SK-N-SH treated with all-trans-retinoic acid at 6 μM for 48 hours (cell line): ENCODE measurements around the gene L1CAM.

Experiments
- ATAC-seq: fragments of 200-7000 bp; cut with Tn5 transposase; 3 replicates; pipeline ENCODE4 v1.9.1; 2020; ENCODE audit warnings: mild to moderate bottlenecking, moderate library complexity
- ARNTL ChIP-seq: fragments of 450-650 bp; formaldehyde crosslinking; IDR thresholded peaks from 2 replicates; pipeline ENCODE4 v1.5.0; 2020; ENCODE audit warnings: low read depth, mild to moderate bottlenecking, moderate library complexity, borderline replicate concordance
- BACH2 ChIP-seq: fragments of 250-450 bp; sonication (Bioruptor Pico); IDR thresholded peaks from 2 replicates; pipeline ENCODE4 v1.9.0; 2021; ENCODE audit warnings: mild to moderate bottlenecking, borderline replicate concordance
- CSDC2 ChIP-seq: fragments of 250-450 bp; sonication (Bioruptor Pico); IDR thresholded peaks from 2 replicates; pipeline ENCODE4 v1.5.0; 2020; ENCODE audit warnings: mild to moderate bottlenecking, moderate library complexity
- ESRRG ChIP-seq: fragments of 250-450 bp; sonication (Bioruptor Pico); IDR thresholded peaks from 2 replicates; pipeline ENCODE4 v1.6.1; 2021; ENCODE audit warnings: mild to moderate bottlenecking
- GLIS3 ChIP-seq: fragments of 250-450 bp; sonication (Bioruptor Pico); IDR thresholded peaks from 2 replicates; pipeline ENCODE4 v1.5.0; 2020; ENCODE audit warnings: mild to moderate bottlenecking, moderate library complexity
- ISL1 ChIP-seq: fragments of 250-450 bp; sonication (Bioruptor Pico); IDR thresholded peaks from 2 replicates; pipeline ENCODE4 v2.1.2; 2022; ENCODE audit warnings: mild to moderate bottlenecking, moderate library complexity
- OSR1 ChIP-seq: fragments of 250-450 bp; sonication (Bioruptor Pico); IDR thresholded peaks from 2 replicates; pipeline ENCODE4 v1.8.0; 2022; ENCODE audit warnings: moderate library complexity, mild to moderate bottlenecking, inconsistent platforms
- PATZ1 ChIP-seq: fragments of 250-450 bp; sonication (Bioruptor Pico); IDR thresholded peaks from 2 replicates; pipeline ENCODE4 v1.8.0; 2020; ENCODE audit warnings: mild to moderate bottlenecking, moderate library complexity, borderline replicate concordance
- PPARA ChIP-seq: fragments of 250-450 bp; sonication (Bioruptor Pico); IDR thresholded peaks from 2 replicates; pipeline ENCODE4 v1.5.0; 2020; ENCODE audit warnings: mild to moderate bottlenecking, borderline replicate concordance
- RARB ChIP-seq: fragments of 250-450 bp; sonication (Bioruptor Pico); IDR thresholded peaks from 2 replicates; pipeline ENCODE4 v1.8.0; 2021; ENCODE audit warnings: mild to moderate bottlenecking, moderate library complexity
- SNAI2 ChIP-seq: fragments of 250-450 bp; sonication (Bioruptor Pico); IDR thresholded peaks from 2 replicates; pipeline ENCODE4 v1.5.0; 2020; ENCODE audit warnings: mild to moderate bottlenecking, moderate library complexity
- TCF4 ChIP-seq: fragments of 250-450 bp; sonication (Bioruptor Pico); IDR thresholded peaks from 2 replicates; pipeline ENCODE4 v1.8.0; 2021; ENCODE audit warnings: mild to moderate bottlenecking, moderate library complexity, borderline replicate concordance
- ZC3H10 ChIP-seq: fragments of 250-450 bp; sonication (Bioruptor Pico); IDR thresholded peaks from 2 replicates; pipeline ENCODE4 v1.5.1; 2021; ENCODE audit warnings: mild to moderate bottlenecking, moderate library complexity
- ZFP3 ChIP-seq: fragments of 250-450 bp; sonication (Bioruptor Pico); IDR thresholded peaks from 2 replicates; pipeline ENCODE4 v1.5.0; 2020; ENCODE audit warnings: mild to moderate bottlenecking, moderate library complexity
- ZNF565 ChIP-seq: fragments of 450-650 bp; formaldehyde crosslinking; conservative IDR thresholded peaks from 2 replicates; pipeline ENCODE4 v1.5.0; 2020; ENCODE audit warnings: low read depth, mild to moderate bottlenecking, moderate library complexity
- ZNF70 ChIP-seq: fragments of 450-650 bp; formaldehyde crosslinking; IDR thresholded peaks from 2 replicates; pipeline ENCODE4 v1.5.0; 2020; ENCODE audit warnings: mild to moderate bottlenecking, moderate library complexity
- ZNF8 ChIP-seq: fragments of 450-650 bp; formaldehyde crosslinking; IDR thresholded peaks from 2 replicates; pipeline ENCODE4 v1.5.0; 2020; ENCODE audit warnings: mild to moderate bottlenecking, moderate library complexity
- TF ChIP-seq, protein P1 (sequence below): fragments of 250-450 bp; sonication (Bioruptor Pico); IDR thresholded peaks from 2 replicates; pipeline ENCODE4 v1.5.1; 2021; ENCODE audit warnings: mild to moderate bottlenecking, moderate library complexity
- TF ChIP-seq, protein P2 (sequence below): fragments of 250-450 bp; sonication (Bioruptor Pico); IDR thresholded peaks from 2 replicates; pipeline ENCODE4 v1.5.1; 2020; ENCODE audit warnings: low read depth, mild to moderate bottlenecking, moderate library complexity
- TF ChIP-seq, protein P3 (sequence below): fragments of 250-450 bp; sonication (Bioruptor Pico); IDR thresholded peaks from 2 replicates; pipeline ENCODE4 v1.8.0; 2021; ENCODE audit warnings: low read depth, mild to moderate bottlenecking, moderate library complexity, borderline replicate concordance

L1CAM gene

GRCh38 chrX:153882557-153882956 is 3.4 kb downstream of the L1CAM start:
- TF ChIP-seq BACH2, result no peak
- TF ChIP-seq GLIS3 (CRISPR knock-in tag), result no peak
- TF ChIP-seq, protein P1, sequence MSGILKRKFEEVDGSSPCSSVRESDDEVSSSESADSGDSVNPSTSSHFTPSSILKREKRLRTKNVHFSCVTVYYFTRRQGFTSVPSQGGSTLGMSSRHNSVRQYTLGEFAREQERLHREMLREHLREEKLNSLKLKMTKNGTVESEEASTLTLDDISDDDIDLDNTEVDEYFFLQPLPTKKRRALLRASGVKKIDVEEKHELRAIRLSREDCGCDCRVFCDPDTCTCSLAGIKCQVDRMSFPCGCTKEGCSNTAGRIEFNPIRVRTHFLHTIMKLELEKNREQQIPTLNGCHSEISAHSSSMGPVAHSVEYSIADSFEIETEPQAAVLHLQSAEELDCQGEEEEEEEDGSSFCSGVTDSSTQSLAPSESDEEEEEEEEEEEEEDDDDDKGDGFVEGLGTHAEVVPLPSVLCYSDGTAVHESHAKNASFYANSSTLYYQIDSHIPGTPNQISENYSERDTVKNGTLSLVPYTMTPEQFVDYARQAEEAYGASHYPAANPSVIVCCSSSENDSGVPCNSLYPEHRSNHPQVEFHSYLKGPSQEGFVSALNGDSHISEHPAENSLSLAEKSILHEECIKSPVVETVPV (CRISPR knock-in tag), result no peak
- no peak for TF ChIP-seq OSR1 (CRISPR knock-in tag)
- ATAC-seq, result no peak

DNA sequence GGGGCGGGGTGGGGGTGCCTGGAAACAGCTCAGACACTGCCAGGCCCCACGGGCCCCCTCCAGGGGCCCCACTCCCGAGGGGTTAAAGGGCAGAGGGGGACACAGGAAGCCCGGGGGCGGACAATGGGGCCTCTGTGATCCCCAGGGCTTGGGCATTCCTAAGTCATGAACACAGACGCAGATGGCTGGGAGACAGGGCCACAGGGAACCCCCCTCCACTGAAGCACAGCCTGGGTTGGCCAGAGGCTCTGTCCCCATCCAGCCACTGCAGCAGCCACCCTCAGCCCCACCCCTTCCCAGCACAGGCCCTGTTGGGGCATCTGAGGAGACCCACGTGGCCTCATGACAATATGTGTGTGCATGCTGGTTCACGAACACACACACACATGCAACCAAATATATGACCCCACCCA is 3.9 kb downstream of the L1CAM start:
- TF ChIP-seq BACH2 (no peak), ARNTL (CRISPR knock-in tag) (no peak), CSDC2 (CRISPR knock-in tag) (no peak), PATZ1 (no peak), ZNF70 (CRISPR knock-in tag) (no peak), ESRRG (CRISPR knock-in tag) (no peak), GLIS3 (CRISPR knock-in tag) (no peak), ZFP3 (CRISPR knock-in tag) (no peak), ISL1 (CRISPR knock-in tag) (no peak), ZNF565 (CRISPR knock-in tag) (no peak), SNAI2 (CRISPR knock-in tag) (no peak), OSR1 (CRISPR knock-in tag) (no peak), TCF4 (CRISPR knock-in tag) (no peak), ZNF8 (CRISPR knock-in tag) (no peak), RARB (CRISPR knock-in tag) (no peak)
- TF ChIP-seq, protein P1 (CRISPR knock-in tag), result no peak
- TF ChIP-seq, protein P2, sequence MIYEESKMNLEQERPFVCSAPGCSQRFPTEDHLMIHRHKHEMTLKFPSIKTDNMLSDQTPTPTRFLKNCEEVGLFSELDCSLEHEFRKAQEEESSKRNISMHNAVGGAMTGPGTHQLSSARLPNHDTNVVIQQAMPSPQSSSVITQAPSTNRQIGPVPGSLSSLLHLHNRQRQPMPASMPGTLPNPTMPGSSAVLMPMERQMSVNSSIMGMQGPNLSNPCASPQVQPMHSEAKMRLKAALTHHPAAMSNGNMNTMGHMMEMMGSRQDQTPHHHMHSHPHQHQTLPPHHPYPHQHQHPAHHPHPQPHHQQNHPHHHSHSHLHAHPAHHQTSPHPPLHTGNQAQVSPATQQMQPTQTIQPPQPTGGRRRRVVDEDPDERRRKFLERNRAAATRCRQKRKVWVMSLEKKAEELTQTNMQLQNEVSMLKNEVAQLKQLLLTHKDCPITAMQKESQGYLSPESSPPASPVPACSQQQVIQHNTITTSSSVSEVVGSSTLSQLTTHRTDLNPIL (CRISPR knock-in tag), result no peak
- ATAC-seq, result no peak

- ATAC-seq, result no peak
- TF ChIP-seq ZC3H10 (CRISPR knock-in tag) (no peak), PPARA (CRISPR knock-in tag) (no peak), ZNF70 (CRISPR knock-in tag) (no peak), ARNTL (CRISPR knock-in tag) (no peak), PATZ1 (no peak), ZNF8 (CRISPR knock-in tag) (no peak), GLIS3 (CRISPR knock-in tag) (no peak)
- TF ChIP-seq, protein P3, sequence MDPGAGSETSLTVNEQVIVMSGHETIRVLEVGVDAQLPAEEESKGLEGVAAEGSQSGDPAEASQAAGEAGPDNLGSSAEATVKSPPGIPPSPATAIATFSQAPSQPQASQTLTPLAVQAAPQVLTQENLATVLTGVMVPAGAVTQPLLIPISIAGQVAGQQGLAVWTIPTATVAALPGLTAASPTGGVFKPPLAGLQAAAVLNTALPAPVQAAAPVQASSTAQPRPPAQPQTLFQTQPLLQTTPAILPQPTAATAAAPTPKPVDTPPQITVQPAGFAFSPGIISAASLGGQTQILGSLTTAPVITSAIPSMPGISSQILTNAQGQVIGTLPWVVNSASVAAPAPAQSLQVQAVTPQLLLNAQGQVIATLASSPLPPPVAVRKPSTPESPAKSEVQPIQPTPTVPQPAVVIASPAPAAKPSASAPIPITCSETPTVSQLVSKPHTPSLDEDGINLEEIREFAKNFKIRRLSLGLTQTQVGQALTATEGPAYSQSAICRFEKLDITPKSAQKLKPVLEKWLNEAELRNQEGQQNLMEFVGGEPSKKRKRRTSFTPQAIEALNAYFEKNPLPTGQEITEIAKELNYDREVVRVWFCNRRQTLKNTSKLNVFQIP (CRISPR knock-in tag), result no peak
- TF ChIP-seq, protein P1 (CRISPR knock-in tag), result no peak
These were observed 4.7 kb downstream of the L1CAM start for GRCh38 chrX:153881281-153881680.
